HG02610 (cell line): Measurements from ENCODE around the gene UPF3A.
"Not testable (repeated sequence)": the region's sequence is repeated elsewhere in the genome, so short reads cannot be mapped to it uniquely, and the experiment has no call there.

Source experiments
- ATAC-seq: cut with Tn5 transposase; IDR thresholded peaks from one replicate; pipeline ENCODE4 v1.9.1; 2021; ENCODE audit warnings: mild to moderate bottlenecking, moderate library complexity; ENCODE audit not compliant: unreplicated experiment

UPF3A gene

DNA sequence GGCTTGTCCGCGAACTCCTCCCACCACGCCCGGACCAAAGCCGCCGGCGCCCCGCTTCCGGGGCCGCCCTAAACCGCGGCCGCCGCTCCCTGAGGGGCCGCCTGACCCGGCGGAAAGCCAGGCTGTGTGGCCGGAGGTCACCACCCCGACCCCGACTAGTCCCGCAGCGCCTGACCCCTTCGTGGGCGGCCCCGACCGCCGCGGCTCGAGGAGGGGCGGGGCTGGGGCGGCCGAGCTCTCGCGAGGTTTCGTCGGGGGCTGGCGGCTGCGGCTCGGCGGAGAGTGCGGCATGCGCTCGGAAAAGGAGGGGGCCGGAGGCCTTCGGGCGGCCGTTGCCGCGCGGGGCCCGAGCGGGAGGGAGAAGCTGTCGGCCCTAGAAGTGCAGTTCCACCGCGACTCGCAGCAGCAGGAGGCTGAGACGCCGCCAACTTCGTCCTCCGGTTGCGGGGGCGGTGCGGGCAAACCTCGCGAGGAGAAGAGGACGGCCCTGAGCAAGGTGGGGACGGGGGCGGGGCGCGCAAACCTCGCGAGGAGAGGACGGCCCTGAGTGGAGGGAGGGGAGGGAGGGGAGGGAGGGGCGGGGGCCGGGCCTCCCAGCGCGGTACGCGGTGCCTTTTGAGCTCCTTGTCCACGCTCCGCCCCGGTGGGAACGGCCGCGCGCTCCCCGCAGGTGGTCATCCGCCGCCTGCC lies at the start of gene UPF3A:
TSS of gene UPF3A (plus strand) at position 251 of the 690 bp plus-strand sequence. CDS start at position 290, 39 bp downstream.
- ATAC-seq, result peak; percentile 69

GRCh38 chr13:114231886-114232285 lies 49.5 kb upstream of the UPF3A start:
- ATAC-seq, result no peak

DNA sequence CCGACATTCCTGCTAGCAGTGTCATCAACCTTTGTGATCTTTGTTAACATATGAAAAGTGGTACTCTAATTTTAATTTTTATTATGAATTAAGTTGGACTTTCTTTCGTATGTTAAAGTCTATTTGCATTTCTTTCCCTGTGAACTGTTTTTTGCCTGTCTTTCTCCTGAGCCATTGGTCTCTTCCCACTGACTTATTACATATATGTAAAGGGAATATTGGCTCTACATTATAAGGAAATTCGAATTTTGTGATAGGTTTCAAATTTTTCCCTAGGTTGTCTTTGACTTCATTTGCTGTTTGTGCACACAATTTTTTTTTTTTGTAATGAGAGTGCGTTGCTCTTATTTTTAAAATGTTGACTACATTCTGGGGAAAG lies 47.1 kb upstream of the UPF3A start:
- no peak for ATAC-seq

DNA sequence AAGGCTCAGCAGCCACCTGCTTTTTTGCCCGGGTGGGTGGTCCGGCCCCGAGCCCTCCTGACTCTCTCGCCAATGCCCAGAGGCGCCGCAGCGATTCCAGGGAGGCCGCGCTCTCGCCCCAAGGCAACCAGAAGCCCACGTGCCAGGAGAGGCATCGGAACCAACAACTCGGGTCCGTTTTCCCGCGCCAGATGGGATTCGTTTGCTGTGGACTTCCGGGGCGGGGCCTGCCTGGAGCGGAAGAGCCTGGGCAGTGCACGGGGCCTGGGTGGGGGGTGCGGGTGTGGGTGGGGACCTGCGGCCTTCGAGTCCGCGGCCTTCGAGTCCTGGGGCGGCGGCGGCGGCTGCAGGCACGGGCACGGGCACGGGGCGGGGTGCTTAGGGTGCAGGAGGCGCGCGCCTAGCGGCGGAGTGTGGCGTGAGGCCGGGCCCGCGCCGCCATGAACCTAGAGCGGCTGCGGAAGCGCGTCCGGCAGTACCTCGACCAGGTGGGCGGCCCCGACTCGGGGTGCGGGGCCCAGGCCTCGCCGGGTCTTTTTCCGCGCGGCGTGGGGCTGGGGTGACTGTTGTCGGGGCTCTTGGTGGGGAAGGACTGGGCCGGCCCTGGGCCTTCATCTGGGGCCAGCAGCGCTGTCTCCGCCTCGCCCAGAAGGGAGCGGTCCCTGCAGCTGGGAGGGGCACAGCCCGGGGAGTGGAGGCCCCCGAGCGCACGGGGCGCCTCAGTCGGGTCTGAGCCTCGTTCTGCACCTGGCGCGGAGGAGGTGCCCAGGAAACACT lies 46.6 kb upstream of the UPF3A start, which contains the start of gene CDC16:
TSS of gene CDC16 (plus strand) at position 253 of the 777 bp plus-strand sequence. CDS start at position 441, 188 bp downstream.
- peak; percentile 91 for ATAC-seq

DNA sequence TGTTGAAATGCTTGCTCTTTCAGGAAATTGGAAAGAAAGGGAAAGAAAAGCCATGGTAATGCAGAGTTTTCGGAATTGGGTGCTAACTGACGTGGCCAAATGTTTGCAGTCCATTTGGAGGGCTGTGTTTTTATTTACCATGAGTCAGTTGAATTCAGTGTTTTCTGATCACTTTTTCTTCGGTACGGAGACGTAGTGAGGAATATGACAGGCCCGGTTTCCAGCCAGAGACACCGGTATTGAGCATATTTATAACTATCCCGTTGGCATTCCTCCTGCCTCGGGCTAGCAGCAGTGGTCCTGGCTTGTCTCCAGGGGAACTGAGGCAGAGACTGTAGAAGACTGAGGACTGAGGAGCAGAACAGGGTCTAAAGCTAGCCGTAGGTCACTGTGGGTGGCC lies 45.7 kb upstream of the UPF3A start:
- ATAC-seq, result no peak

DNA sequence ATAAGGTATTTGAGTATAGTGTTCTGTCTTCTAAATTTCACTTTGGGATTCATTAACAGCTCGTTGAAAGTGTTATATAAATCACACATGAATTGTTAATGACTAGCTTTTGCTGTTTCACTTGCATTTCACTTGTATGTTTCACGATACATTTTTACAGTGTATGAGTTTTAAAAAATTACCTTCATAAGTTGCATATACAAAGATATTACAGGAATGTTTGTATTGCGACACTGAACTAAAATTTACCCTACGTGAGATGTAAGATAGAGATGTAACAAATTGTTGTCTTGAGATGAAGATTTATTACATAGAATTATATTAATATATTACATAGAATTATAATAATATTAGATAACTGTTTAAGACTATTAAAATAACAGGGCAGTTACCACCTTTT lies 45.2 kb upstream of the UPF3A start:
- ATAC-seq, result no peak

- ATAC-seq, result no peak
Measured at GRCh38 chr13:114237415-114238112, 43.8 kb upstream of the UPF3A start.

DNA sequence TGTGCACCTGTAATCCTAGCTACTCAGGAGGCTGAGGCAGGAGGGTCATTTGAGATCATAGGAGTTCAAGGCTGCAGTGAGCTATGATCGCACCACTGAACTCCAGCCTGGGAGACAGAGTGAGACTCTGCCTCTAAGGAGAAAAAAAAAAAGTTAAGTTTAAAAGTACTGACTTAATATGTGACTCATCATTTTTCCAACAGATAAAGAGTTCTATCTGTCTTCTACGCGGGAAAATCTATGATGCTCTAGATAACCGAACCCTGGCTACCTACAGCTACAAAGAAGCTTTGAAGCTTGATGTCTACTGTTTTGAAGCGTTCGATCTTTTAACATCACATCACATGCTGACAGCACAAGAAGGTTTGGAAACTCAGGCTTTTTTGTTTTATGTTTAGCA lies 39.5 kb upstream of the UPF3A start:
- ATAC-seq, result no peak

DNA sequence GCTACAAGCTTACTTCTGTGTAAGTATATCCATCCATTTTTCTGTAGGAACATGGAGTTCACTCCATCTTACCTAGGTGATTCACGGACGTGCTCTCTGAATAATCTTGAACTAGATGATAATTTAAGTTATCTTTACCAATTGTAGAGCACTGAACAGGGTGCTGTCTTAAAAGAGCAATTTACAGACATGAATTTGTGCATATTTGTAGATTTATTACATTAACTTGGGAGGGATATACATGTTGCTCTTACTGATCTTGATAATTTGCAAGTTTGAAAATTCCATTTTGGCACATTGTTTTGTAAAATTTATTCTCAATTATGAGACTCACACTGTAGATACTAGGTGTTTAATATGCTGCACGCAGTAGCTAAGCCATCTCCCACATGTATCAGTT lies 37.4 kb upstream of the UPF3A start:
- no peak for ATAC-seq

- no peak for ATAC-seq
Measured at GRCh38 chr13:114244637-114245036, 36.8 kb upstream of the UPF3A start.

DNA sequence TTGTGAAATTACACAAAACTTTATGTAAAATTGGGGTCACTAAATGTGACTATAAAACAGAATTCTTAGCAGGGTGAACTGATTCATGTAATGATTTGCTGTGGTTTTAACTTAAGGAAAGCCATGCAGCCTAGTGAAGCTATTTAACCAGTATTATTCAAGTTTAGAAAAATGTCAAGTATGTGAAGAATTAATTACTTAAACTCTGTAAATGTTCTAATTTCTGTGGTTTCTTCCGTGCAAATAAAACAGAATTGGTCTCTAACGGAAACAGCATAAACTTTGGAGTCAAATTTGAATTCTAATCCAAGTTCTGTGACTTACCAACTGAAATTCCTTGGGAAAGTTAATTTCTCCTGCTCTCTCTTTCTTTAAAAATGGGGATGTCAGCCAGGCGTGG lies 33.4 kb upstream of the UPF3A start:
- ATAC-seq, result no peak

GRCh38 chr13:114249077-114249476 lies 32.3 kb upstream of the UPF3A start:
- no peak for ATAC-seq

DNA sequence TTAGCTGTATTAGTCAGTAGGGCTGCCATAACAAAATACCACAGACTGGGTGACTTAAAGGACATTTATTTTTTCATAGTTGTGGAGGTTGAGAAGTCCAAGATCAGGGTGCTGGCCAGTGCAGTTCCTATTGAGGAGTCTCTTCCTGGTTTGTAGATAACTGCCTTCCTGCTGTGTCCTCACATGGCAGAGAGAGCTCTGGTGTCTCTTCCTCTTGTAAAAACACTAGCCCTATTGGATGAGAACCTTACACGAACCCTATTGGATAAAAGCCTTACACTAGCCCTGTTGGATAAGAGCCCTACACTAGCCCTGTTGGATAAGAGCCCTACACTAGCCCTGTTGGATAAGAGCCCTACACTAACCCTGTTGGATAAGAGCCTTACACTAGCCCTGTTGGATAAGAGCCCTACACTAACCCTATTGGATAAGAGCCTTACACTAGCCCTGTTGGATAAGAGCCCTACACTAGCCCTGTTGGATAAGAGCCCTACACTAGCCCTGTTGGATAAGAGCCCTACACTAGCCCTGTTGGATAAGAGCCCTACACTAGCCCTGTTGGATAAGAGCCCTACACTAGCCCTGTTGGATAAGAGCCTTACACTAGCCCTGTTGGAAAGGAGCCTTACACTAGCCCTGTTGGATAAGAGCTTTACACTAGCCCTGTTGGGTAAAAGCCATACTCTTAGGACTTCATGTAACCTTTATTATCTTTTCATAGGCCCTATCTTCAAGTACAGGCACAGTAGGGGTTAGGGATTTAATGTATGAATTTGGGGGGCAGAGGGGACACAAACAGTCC lies 29.6 kb upstream of the UPF3A start:
- ATAC-seq, result not testable (repeated sequence)

GRCh38 chr13:114256547-114256946 lies 24.9 kb upstream of the UPF3A start:
- ATAC-seq, result no peak

DNA sequence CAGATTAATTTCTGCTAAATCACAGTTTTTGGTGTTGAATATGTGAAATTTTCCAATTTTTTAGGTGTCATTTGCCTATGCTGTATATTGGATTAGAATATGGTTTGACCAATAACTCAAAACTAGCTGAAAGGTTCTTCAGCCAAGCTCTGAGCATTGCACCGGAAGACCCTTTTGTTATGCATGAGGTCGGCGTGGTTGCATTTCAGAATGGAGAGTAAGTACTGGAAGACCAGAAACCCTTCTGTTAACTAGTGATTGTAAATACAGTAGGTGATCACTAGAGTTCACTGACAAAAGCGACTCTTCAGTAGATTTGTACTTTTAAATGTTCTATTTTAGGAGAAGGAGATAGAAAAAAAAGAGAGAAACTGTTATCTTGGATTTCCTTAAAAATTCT lies 24.4 kb upstream of the UPF3A start:
- ATAC-seq, result no peak

GRCh38 chr13:114258589-114258988 lies 22.8 kb upstream of the UPF3A start:
- no peak for ATAC-seq

DNA sequence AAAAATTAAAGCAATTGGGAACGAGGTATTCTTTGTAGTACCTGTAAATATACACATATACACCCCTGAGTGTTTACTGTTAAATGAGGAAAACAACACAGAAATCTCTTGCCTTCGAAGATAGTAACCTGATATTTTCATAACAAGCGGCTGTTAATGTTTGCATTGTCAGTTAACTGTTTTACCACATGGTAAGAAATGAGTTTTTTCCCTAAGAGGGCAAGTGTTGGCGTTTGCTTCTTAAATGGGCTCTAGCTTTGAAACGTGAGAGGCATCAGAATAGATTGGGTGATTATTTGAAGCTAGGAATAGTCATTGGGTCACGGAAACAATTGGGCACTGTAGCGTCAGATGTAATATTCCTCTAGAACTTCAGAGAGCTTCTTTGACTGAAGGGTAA lies 22.0 kb upstream of the UPF3A start:
- no peak for ATAC-seq

- ATAC-seq, result no peak
Measured at GRCh38 chr13:114259974-114260373, 21.4 kb upstream of the UPF3A start.

- no peak for ATAC-seq
Measured at GRCh38 chr13:114260814-114261213, 20.6 kb upstream of the UPF3A start.

- ATAC-seq, result no peak
Measured at GRCh38 chr13:114261328-114261965, 20.0 kb upstream of the UPF3A start.
